HG02678 (cell line): ENCODE data around the gene ZCCHC10.
"Not testable (repeated sequence)": the region's sequence is repeated elsewhere in the genome, so short reads cannot be mapped to it uniquely, and the experiment has no call there.

Experiments
- ATAC-seq: cut with Tn5 transposase; IDR thresholded peaks from one replicate; pipeline ENCODE4 v1.9.1; 2021; ENCODE audit warnings: mild to moderate bottlenecking, moderate library complexity; ENCODE audit not compliant: unreplicated experiment

ZCCHC10 gene

DNA sequence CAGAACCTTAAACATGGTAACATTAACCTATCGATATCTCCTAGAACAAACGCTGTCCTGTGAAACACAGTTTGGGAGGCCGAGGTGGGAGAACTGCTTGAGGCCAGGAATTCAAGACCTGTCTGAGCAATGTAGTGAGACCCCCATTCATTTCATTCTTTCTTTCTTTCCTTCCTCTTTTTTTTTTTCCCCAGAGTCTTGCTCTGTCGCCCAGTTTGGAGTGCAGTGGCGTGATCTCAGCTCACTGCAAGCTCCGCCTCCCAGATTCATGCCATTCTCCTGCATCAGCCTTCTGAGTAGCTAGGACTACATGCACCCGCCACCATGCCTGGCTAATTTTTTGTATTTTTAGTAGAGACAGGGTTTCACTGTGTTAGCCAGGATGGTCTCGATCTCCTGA lies 20.2 kb upstream of the ZCCHC10 start:
- not testable (repeated sequence) for ATAC-seq

DNA sequence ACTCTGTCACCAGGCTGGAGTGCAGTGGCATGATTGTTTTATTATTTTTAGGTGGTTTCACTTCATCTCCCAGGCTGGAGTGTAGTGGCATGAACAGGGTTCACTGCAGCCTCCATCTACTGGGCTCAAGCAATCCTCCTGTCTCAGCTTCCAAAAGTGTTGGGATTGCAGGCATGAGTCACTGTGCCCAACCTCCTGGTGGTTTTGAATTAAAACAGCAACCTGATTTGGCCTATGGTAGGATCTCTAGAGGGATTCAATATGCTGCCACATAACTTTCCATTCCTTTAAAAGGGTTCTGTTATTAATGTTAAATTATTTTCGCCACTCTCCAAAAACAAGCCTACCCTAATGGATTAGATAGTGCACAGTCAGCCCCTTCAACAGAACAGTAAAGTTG lies 15.6 kb upstream of the ZCCHC10 start:
- ATAC-seq: no peak

DNA sequence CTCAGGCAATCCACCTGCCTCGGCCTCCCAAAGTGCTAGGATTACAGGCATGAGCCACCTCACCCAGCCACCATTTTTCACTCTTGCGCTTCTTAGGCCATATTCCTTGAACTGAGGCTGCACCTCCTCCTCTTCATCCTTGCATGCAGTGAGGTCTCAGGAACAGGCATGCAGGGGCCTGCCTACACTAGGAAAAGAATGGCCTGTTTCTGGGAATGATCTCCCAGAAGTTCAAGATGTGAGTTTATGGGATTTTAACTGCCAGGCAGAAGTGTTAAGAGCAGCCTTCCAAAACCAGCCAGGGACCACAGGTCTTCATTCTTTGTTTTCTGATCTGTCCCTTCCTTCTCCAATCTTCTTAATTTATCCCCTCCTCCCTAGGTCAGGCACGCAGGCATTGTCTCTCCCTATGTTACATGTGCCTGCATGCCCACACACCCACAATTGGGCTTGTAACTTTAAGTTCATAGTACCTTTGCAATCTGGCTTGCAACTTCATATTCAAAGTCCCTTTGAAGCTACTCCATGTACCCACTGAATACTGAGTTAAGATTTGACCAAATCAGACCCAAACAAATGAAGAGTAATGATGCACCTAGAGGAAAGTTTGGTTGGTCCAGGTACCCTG lies 14.9 kb upstream of the ZCCHC10 start:
- ATAC-seq: no peak

DNA sequence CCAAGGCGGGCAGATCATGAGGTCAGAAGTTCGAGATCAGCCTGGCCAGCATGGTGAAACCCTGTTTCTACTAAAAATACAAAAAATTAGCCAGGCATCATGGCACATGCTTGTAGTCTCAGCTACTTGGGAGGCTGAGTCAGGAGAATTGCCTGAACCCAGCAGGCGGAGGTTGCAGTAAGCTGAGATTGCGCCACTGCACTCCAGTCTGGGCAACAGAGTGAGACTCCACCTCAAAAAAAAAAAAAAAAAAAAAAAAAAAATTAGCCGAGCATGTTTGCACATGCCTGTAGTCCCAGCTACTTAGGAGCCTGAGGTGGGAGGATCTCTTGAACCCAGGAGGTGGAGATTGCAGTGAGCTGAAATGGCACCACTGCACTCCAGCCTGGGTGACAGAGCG lies 10.3 kb upstream of the ZCCHC10 start:
- not testable (repeated sequence) for ATAC-seq

DNA sequence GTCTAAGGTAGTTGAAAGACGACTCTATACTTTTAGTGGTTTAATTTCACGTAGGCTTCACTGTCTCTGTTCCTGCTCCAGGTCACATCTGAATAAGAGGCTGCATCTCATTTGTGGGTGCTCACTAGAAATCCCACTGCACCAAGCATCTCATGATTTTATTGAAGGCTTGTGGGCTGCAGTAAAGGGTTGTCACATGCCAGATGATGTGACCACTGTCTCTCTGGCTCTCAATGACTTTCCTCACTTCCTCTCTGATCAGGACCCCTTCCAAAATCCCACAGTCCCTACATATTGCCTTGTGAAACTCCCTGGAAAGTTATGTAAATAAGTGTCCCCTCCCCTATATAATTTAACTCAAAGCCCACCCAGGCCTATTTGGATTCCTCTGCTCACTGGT lies 8.9 kb upstream of the ZCCHC10 start:
- no peak for ATAC-seq

DNA sequence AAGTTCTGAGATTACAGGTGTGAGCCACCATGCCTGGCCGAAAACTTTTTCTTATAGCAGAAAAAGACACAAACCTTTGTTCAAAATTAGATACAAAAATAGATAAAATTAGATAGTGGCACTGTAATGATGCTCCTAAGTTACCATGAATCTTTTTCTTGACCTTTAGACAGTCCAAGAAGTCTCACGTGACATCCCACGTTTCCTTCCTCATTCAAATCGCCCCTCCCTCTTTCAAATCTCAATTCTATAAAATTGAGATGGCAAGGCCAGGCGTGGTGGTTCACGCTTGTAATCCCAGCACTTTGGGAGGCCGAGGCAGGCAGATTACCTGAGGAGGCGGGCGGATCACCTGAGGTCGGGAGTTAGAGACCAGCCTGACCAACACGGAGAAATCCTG lies 7.7 kb upstream of the ZCCHC10 start:
- no peak for ATAC-seq

DNA sequence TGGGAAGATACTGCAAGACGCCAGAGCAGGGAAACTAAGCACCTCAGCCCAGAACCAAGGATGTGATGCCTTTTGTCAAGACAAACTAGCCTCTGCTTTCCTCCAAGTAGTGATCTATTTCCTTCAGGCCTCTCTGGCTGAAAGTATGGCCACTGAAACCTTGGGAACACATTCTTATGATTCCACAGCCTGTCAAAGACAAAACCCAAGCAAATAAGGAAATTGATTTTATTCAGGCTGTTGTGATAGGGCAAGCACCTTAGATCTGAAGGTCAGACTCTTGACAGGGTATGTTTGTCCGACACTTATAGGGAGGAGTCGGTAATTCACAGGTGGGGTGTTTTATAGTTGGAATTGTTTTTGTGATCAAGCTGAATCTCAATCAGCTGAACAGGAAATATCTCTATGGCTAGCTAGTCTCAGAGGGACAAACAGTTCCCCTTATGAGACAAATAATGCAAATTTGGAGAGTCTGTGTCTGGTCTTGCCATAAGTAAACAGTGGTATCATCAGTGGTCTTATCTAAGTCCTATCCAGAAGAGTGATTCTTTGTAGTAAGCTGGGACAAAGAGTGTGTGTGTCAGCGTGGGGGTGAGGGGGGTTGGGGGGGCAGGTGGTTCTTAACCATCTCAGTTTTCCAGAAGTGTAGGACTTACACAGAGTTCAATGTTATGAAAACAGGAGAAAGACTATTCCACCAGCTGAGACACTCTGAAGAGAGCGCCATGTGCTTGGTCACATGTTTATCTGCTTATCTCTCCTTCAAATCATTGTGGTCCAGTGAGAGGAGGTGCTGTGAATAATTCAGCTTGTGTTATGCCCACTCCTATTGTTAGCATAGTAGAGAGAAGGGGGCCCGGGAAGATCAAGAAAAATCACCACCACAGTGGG lies 6.7 kb upstream of the ZCCHC10 start:
- ATAC-seq: peak; percentile 81

DNA sequence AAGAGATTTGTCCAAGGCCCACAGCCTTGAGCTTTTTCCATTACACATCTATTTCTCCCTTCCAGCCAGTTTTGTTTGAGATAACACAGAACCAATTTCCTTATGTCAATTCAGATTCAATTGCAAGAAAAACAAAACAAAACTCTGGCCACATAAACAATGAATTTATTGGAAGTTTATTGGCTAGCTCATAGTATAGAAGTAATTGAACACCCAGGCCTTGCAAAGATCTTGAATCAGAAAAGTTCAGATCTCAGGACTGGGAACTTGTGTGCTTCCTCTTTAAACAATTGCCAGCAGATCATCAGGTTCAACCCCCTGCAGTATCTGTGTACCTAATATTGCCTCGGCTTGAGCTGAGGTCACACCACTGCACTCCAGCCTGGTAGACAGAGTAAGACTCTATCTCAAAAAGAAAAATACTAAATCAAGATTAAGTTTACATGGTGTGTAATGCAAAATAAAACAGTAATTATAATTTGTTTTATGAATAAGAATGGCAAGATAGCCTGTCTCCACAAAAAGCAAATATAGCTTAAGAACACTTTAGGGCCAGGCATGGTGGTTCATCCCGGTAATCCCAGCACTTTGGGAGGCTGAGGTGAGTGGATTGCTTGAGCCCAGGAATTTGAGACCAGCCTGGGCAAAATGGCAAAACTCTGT lies 4.1 kb upstream of the ZCCHC10 start:
- ATAC-seq: no peak

DNA sequence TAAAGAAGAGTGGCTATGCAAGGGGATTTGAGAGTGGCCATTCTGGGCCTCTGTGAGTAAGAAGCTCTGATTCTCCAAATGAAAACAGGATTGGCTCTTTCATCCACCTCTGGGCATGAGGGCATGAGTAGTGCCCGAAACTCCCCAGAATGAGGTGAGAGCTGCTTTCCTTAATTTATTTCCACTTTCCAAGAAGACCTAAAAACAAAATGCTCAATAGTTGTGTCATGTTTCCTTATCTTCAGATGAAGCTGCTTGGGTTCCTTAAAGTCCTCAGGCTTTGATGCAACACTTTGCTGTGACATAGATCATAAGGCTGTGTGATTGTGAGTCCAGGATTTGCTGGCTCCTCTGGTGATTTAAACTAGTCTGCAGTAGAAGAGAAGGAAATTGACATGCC lies 3.1 kb upstream of the ZCCHC10 start:
- no peak for ATAC-seq

DNA sequence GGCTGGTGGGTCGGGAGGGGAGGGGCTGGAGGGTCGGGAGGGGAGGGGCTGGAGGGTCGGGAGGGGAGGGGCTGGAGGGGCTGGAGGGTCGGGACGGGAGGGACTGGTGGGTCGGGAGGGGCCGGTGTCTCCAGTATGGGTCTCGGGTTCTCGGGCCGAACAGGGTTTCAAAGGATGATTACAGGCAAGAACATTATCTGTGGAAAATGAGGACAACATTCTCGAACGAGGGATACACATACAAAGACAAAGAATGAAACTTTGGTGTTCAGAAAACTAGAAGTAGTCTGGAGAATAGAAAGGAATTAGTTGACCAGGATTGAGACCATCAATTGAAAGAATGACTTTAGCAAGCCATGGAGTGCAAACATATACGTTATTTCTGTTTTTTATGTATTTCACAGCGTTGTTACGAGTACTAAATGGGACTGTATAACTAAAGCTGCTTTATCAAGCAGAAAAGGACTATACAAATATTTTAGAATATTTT lies 360 bp upstream of the ZCCHC10 start:
- ATAC-seq: no peak

DNA sequence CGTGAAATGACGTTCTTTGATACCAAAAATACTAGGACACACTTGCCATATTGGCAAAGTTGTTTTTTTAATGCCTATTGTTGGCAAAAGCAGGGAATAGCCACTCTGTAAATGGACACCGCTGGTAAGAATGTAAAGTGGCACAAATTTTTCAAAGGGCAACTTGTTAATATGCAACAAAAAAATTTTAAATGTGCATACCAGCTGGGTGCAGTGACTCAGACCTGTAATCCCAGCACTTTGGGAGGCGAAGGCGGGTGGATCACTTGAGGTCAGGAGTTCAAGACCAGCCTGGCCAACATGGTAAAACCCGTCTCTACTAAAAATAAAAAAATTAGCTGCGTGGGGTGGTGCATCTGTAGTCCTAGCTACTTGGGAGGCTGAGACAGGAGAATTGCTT lies 6.9 kb downstream of the ZCCHC10 start:
- ATAC-seq: not testable (repeated sequence)

DNA sequence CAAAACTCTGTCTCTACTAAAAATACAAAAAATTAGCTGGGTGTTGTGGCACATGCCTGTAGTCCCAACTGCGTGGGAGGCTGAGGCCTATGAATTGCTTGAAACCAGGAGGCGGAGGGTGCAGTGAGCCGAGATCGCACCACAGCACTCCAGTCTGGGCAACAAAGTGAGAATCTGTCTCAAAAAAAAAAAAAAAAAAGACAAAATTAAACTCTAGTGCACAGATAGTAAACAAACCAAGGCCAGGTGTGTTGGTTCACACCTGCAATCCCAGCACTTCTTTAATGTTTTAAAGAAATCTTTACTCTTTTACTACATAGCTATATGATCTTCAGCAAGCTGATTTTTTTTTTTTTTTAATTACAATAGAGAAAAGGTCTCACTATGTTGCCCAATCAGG lies 8.4 kb downstream of the ZCCHC10 start:
- no peak for ATAC-seq

DNA sequence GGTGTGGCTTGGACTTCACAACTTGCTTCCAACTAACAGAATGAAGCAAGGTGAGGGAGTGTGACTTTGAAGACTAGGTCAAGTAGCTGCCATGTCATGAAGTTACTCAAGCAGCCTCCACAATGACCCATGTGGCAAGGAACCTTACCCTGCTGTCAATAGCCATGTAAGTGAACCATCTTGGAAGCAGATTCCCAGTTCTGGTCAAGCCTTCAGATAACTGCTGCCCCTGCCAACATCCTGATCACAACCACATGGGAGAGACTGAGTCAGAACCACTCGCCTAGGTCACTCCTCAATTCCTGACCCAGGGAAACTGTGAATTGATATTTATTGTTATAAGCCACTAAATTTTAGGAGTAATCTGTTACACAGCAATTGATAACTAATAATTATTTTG lies 10.9 kb downstream of the ZCCHC10 start:
- no peak for ATAC-seq

DNA sequence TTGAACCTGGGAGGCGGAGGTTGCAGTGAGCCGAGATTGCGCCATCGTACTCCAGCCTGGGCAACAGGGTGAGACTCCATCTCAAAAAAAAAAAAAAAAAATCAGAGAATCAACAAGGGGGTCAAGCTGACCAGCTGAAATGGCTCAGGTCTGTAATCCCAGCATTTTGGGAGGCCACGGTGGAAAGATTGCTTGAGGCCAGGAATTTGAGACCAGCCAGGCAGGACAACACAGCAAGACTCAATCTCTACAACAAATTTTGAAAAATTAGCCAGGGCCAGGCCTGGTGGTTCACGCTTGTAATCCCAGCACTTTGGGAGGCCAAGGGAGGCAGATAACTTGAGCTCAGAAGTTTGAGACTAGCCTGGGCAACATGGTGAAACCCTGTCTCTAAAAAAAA lies 17.9 kb downstream of the ZCCHC10 start:
- not testable (repeated sequence) for ATAC-seq

DNA sequence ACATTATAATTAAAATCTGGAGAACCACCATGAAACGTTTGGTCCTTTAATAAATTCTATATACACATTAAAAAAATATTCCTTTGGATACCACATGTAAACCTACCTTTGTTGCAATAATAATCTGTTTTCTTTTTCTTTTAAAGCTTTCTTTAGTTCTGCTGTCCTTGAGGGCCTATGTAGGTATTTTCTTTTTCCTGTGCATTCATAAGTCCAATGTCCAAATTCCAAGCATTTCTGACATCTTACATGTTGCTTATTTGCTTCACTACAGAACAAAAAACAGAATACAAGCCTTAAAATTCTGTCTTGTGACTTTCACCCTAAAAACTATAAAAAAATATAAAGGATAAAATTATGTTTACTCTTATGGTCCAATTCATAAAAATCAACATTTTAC lies 19.7 kb downstream of the ZCCHC10 start:
- ATAC-seq: no peak

DNA sequence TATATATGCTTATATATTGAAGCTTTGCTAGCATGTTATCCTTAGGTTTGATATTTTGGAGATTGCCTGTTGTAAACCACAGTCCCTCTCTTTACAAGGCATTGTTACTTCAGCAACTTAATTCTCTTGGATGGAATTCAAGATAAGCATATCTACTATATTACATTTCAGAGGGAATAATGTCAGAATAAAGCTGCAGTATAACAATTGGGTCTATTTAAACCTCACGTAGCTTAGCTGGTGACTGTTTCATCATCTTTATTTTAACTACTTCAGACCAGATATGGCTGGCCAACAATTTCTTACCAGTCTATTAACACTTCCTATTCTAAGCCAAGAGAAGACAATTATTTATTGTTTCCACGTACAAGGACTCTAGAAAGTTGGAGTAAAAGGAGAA lies 27.1 kb downstream of the ZCCHC10 start:
- no peak for ATAC-seq

DNA sequence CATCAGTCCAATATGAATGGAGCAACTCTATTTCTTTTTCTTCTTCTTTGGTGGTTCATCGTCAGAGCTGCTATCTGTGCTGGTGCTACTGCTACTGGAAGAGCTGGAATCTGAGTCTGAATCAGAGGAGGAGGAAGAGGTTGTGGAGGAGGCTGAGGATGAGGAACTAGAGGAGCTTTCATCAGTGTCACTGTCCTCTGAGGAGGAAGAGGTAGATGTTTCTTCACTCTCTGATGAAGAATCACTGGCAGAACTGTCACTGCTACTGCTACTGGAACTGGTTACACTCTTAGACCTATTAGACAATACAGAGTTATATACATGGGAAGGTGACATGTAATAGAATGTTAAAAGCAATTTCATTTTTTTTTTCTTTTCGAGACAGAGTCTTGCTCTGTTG lies 27.8 kb downstream of the ZCCHC10 start:
- no peak for ATAC-seq

DNA sequence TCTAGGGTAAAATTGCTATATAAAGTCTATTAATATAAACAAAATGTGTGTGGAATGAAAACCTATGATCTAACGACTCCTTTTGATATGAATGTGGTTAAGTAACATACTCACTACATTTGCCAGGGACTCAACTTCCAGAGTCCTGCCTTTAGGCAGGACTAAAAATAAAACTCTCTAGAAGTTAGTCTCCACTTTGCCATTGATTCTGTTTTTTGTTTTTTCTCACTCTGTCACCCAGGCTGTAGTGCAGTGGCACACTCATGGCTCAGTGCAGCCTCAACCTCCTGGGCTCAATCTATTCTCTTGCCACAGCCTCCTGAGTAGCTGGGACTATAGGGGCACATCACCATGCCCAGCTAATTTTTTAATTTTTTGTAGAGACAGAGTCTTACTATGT lies 30.0 kb downstream of the ZCCHC10 start:
- no peak for ATAC-seq

DNA sequence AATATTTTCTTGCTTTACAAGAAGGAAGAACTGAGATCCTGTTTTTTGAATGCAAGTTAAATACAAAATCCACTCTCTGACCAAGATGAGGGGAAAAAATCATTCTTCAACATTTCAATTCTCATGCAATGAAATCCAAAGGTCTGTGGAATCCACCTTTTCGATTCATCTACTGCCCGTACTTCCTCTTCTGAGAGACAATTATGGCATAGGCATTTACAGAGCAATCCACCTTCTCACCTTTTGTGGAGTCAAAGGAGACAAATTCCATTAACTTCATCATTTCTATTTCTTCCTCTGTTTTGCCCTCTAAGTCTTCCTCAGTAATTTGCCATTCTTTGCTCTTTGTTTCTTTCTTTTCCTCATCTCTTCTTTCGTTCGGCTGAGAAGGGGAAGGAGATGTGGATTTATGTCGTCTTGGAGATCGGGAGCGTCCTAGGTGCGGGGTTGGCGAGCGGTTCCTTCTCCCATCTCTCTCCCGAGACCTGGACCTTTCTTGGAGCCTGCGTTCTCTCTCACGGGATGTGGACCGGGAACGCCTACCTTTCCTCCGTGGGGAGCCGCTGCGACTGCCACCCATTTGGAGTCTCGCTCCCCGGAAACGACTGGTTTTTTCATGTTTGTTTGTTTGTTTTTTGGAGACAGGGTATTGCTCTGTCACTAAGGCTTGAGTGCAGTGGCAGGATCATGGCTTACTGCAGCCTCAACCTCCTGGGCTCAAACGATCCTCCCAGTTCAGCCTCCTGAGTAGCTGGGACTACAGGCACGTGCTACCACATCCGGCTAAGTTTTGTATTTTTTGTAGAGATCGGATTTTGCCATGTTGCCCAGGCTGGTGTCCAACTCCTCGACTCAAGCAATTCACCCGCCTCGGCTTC lies 38.6 kb downstream of the ZCCHC10 start:
- ATAC-seq: no peak

DNA sequence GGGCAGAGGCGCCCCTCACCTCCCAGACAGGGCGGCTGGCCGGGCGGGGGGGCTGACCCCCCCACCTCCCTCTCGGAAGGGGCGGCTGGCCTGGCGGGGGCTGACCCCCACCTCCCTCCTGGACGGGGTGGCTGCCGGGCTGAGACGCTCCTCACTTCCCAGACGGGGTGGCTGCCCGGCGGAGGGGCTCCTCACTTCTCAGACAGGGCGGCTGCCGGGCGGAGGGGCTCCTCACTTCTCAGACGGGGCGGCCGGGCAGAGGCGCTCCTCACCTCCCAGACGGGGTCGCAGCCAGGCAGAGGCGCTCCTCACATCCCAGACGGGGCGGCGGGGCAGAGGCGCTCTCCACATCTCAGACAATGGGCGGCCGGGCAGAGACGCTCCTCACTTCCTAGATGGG lies 43.4 kb downstream of the ZCCHC10 start:
- not testable (repeated sequence) for ATAC-seq

DNA sequence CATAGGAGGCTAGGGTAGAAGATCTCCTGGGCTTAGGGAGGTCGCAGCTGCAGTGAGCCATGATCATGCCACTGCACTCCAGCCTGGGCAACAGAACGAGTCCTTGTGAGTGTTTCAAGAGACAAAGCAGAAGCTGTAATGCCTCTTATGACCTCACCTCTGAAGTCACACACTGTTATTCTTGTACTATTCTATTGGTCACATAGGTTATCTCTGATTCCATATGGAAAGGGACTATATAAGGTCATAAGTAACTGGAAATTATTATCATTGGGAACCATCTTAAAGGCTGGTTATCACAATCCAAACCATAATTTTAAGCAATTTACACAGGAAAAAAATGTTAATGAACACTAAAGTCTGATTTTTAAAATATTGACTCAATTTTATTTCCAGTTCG lies 45.1 kb downstream of the ZCCHC10 start:
- ATAC-seq: no peak
